DND-41 (cell line): ENCODE results near the gene GYPA.
"Not testable (repeated sequence)": the region's sequence is repeated elsewhere in the genome, so short reads cannot be mapped to it uniquely, and the experiment has no call there.

Source experiments
- ATAC-seq: fragments of 200-7000 bp; cut with Tn5 transposase; 3 replicates; pipeline ENCODE4 v1.9.1; 2021; ENCODE audit warnings: low read depth; ENCODE audit not compliant: insufficient read depth
- DNase-seq: peaks from one replicate; pipeline ENCODE4 v3.0.0-alpha.2; 2020
- H2AFZ ChIP-seq: 2 replicates; pipeline ENCODE4 v1.6.0; 2012; ENCODE audit warnings: low read depth, low read length
- H3K27ac ChIP-seq: 2 replicates; pipeline ENCODE4 v1.5.1; 2012; ENCODE audit warnings: low read length, inconsistent platforms
- H3K27me3 ChIP-seq: fragments of 200-600 bp; sonication (generic); 2 replicates; pipeline ENCODE4 v1.6.0; 2012; ENCODE audit warnings: low read length, mild to moderate bottlenecking, inconsistent platforms; ENCODE audit not compliant: insufficient read depth, poor library complexity
- H3K36me3 ChIP-seq: 2 replicates; pipeline ENCODE4 v1.5.1; 2012; ENCODE audit warnings: low read length, inconsistent platforms; ENCODE audit not compliant: insufficient read depth
- H3K4me1 ChIP-seq: 2 replicates; pipeline ENCODE4 v1.5.1; 2012; ENCODE audit warnings: mild to moderate bottlenecking, low read length; ENCODE audit not compliant: insufficient read depth
- H3K4me2 ChIP-seq: 2 replicates; pipeline ENCODE4 v1.6.0; 2012; ENCODE audit warnings: mild to moderate bottlenecking, moderate library complexity, low read length, inconsistent platforms; ENCODE audit not compliant: insufficient read depth
- H3K4me3 ChIP-seq, 2 experiments: fragments of 200-600 bp in 1 of 2; shearing (Covaris generic) in 1 of 2; 2 replicates each; pipeline ENCODE4 v1.5.1; 2012 to 2016; ENCODE audit warnings: inconsistent platforms in 2 of 2, low read length in 2 of 2, mild to moderate bottlenecking in 2 of 2, low read depth in 1 of 2, moderate library complexity in 1 of 2
- H3K79me2 ChIP-seq: 2 replicates; pipeline ENCODE4 v1.6.0; 2012; ENCODE audit warnings: low read length, inconsistent platforms; ENCODE audit not compliant: insufficient read depth
- H3K9ac ChIP-seq: 2 replicates; pipeline ENCODE4 v1.6.0; 2012; ENCODE audit warnings: low read depth, mild to moderate bottlenecking, inconsistent platforms, low read length, moderate library complexity
- H3K9me3 ChIP-seq: 2 replicates; pipeline ENCODE4 v1.5.1; 2012; ENCODE audit warnings: low read length, moderate library complexity, mild to moderate bottlenecking, inconsistent platforms; ENCODE audit not compliant: insufficient read depth, severe bottlenecking
- H4K20me1 ChIP-seq: 2 replicates; pipeline ENCODE4 v1.6.0; 2012; ENCODE audit warnings: low read length; ENCODE audit not compliant: insufficient read depth
- EZH2 ChIP-seq: IDR thresholded peaks from 3 replicates; pipeline ENCODE4 v1.6.1; 2012; ENCODE audit warnings: borderline replicate concordance, low read depth, mild to moderate bottlenecking, moderate library complexity, low read length, inconsistent platforms; ENCODE audit not compliant: severe bottlenecking
- TF ChIP-seq, protein P1 (sequence below): IDR thresholded peaks from 2 replicates; pipeline ENCODE4 v1.5.1; 2012; ENCODE audit warnings: borderline replicate concordance, low read length, moderate library complexity, mild to moderate bottlenecking; ENCODE audit not compliant: poor library complexity, severe bottlenecking; ENCODE audit errors: extremely low read depth

The GYPA gene

GRCh38 chr4:144154044-144154443 lies 13.5 kb upstream of the GYPA start:
- TF ChIP-seq EZH2, result no peak
- TF ChIP-seq, protein P1, sequence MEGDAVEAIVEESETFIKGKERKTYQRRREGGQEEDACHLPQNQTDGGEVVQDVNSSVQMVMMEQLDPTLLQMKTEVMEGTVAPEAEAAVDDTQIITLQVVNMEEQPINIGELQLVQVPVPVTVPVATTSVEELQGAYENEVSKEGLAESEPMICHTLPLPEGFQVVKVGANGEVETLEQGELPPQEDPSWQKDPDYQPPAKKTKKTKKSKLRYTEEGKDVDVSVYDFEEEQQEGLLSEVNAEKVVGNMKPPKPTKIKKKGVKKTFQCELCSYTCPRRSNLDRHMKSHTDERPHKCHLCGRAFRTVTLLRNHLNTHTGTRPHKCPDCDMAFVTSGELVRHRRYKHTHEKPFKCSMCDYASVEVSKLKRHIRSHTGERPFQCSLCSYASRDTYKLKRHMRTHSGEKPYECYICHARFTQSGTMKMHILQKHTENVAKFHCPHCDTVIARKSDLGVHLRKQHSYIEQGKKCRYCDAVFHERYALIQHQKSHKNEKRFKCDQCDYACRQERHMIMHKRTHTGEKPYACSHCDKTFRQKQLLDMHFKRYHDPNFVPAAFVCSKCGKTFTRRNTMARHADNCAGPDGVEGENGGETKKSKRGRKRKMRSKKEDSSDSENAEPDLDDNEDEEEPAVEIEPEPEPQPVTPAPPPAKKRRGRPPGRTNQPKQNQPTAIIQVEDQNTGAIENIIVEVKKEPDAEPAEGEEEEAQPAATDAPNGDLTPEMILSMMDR, result no peak
- H3K4me1 ChIP-seq, result no peaks in the 10 kb centered on the region
- H2AFZ ChIP-seq, result no peak overlapping the region
- H3K9ac ChIP-seq, result no peak overlapping the region
- no peaks in the 10 kb centered on the region for H3K79me2 ChIP-seq
- ATAC-seq, result no peak
- no peak overlapping the region for H3K4me2 ChIP-seq
- no peaks in the 10 kb centered on the region for H3K27me3 ChIP-seq
- H4K20me1 ChIP-seq, result no peaks in the 10 kb centered on the region
- H3K9me3 ChIP-seq, result peaks cover 3% of the 10 kb centered on the region
- H3K4me3 ChIP-seq, result no peak overlapping the region
- H3K27ac ChIP-seq, result no peak overlapping the region
- DNase-seq, result no peak
- H3K36me3 ChIP-seq, result no peaks in the 10 kb centered on the region

DNA sequence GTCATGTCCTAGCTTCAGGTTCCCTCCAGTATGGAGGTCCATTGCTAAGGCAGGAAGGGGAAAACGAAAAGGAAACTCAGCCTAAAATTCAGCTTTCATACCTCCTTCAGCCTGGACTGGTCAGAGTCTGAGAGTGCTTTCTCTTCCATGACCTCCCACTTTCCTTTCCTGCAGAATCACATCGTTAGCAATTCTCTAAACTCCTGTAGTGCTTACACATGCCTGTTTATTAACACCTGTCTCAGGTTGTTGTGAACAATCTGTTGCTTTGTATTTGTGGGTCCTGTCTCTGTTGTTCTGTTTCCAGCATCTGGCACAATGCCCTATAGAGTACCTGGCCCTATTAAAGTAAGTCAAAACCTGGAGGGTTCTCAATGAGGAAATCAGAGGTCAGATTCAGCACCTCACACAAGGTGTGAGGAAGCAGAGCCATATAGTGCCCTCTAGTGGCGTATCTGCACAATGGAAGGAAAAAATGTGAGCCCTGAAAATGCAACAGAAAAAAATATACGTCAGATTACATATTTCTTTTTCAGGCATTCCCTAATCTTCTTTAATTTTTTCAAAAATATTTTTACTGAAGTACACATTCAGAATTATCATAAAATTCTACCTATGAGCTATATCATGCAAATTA lies 2.3 kb upstream of the GYPA start:
- not testable (repeated sequence) for H3K9me3 ChIP-seq, H3K4me3 ChIP-seq, H3K4me2 ChIP-seq, H3K27ac ChIP-seq, H3K27me3 ChIP-seq, H2AFZ ChIP-seq, H3K79me2 ChIP-seq, H3K9ac ChIP-seq, H3K4me1 ChIP-seq, H4K20me1 ChIP-seq, H3K36me3 ChIP-seq
- ATAC-seq (peak; percentile 74), DNase-seq (peak; percentile 32)
- TF ChIP-seq, protein P1, result peak; percentile 69

DNA sequence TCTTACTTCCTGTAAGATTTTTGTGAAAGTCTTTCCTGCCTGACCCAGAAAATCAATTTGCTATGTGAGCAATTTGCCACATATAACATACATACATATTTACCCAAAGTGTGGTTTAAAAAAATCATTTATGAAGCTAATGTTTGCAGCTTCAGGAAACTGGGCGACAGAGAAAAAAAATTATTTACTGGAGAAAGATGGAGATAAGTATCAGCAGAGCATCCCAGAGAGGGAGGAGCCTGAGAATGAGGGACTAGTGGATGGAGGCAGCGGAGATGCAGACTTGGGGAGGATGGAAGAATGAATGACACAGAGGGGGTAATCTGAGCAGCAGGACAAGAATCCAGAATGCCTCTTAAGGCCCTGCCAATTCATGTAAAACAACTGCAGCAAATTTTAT lies 975 bp upstream of the GYPA start:
- H4K20me1 ChIP-seq, result no peaks in the 10 kb centered on the region
- H3K4me1 ChIP-seq, result no peaks in the 10 kb centered on the region
- TF ChIP-seq, protein P1, result no peak
- TF ChIP-seq EZH2, result no peak
- no peak overlapping the region for H3K4me2 ChIP-seq
- H3K27me3 ChIP-seq, result no peaks in the 10 kb centered on the region
- no peak overlapping the region for H3K9ac ChIP-seq
- H3K79me2 ChIP-seq, result no peaks in the 10 kb centered on the region
- no peak overlapping the region for H3K27ac ChIP-seq
- H3K9me3 ChIP-seq, result no peaks in the 10 kb centered on the region
- DNase-seq, result no peak
- H2AFZ ChIP-seq, result no peak overlapping the region
- ATAC-seq, result no peak
- H3K36me3 ChIP-seq, result no peaks in the 10 kb centered on the region
- no peak overlapping the region for H3K4me3 ChIP-seq

GRCh38 chr4:144139991-144140390 lies 527 bp downstream of the GYPA start:
- not testable (repeated sequence) for H3K9me3 ChIP-seq, H3K27ac ChIP-seq, H4K20me1 ChIP-seq, H2AFZ ChIP-seq, H3K4me1 ChIP-seq, H3K4me3 ChIP-seq, H3K4me2 ChIP-seq, H3K9ac ChIP-seq, H3K36me3 ChIP-seq, DNase-seq, ATAC-seq, H3K79me2 ChIP-seq, H3K27me3 ChIP-seq

- not testable (repeated sequence) for H3K36me3 ChIP-seq, H3K9me3 ChIP-seq, H3K9ac ChIP-seq, ATAC-seq, H3K4me3 ChIP-seq, H3K27me3 ChIP-seq, H3K79me2 ChIP-seq, DNase-seq, H4K20me1 ChIP-seq, H2AFZ ChIP-seq, H3K4me2 ChIP-seq, H3K27ac ChIP-seq, H3K4me1 ChIP-seq
Measured at GRCh38 chr4:144139547-144139946, 971 bp downstream of the GYPA start.

- H3K36me3 ChIP-seq, H3K27me3 ChIP-seq, H3K4me3 ChIP-seq, H3K4me2 ChIP-seq, H2AFZ ChIP-seq, H4K20me1 ChIP-seq, H3K27ac ChIP-seq, ATAC-seq, H3K79me2 ChIP-seq, H3K4me1 ChIP-seq, H3K9me3 ChIP-seq, DNase-seq, H3K9ac ChIP-seq: not testable (repeated sequence)
Measured at GRCh38 chr4:144138239-144138638, 2.3 kb downstream of the GYPA start.
